Hematopoietic multipotent progenitor cell treated with erythropoietin and hydrocortisone succinate and interleukin-3 and kit ligand, for 17 days (in vitro differentiated cells): ENCODE results near the gene PARD3B.

ENCODE experiments used
- DNase-seq: peaks from one replicate; pipeline ENCODE4 v3.0.0-alpha.2; 2015; ENCODE audit warnings: low spot score

Gene PARD3B

DNA sequence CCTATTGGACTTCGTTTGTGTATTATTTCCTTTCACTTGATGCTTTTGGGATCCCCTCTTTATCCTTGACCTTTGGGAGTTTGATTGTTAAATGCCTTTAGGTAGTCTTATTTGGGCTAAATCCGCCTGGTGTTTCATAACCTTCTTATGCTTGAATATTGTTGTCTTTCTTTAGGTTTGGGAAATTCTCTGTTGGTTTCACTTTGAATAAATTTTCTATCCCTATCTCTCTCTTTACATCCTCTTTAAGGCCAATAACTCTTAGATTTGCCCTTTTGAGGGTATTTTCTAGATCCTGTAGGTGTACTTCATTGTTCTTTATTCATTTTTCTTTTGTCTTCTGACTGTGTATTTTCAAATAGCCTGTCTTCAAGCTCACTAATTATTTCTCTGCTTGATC lies 354.7 kb downstream of the PARD3B start:
- DNase-seq: no peak

DNA sequence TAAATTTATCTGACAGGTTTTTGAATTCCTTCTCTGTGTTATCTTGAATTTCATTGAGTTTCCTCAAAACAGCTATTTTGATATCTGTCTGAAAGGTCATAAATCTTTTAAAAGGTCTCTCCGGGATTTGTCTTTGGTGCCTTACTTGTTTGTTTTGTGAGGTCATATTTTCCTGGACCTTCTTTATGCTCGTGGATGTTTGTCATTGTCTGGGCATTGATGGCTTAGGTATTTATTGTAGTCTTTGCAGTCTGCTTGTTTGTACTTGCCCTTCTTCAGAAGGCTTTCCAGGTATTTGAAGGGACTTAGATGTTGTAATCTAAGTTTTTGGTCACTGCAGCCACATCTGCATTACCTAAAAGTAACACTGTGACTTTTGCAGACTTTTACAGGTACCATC lies 355.2 kb downstream of the PARD3B start:
- no peak for DNase-seq

DNA sequence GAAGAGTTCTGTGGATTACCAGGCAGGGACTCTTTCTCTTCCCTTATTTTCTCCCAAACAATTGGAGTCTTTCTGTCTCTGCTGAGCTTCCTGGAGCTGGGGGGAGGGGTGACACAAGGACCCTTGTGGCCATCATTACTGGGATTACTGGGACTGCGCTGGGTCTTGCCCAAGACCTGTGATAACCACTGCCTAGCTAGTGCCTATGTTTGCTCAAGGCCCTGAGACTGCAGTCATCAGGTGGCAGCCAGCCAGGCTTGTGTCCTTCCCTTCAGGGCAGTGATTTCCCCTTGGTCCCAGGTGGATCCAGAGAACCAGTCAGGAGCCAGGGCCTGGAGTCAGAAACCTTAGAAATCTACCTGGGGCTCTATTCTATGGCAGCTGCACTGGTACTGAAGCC lies 355.6 kb downstream of the PARD3B start:
- no peak for DNase-seq

DNA sequence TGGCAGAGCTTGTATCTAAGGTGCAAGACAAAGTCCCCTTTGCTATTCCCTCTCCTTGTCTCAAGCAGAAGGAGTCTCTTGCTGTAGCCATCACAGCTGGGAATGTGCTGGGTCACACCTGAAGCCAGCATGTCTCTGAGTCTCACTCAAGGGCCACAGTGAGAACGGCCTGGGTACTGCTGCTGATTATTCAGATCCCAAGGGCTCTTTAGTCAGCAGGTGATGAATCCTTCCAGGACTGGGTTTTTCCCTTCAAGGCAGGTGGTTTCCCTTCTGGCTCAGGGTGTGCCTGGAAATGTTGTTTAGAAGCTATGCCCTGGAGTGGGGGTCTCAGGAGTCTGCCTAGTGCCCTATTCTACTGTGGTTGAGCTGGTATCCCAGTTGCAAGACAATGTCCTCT lies 356.3 kb downstream of the PARD3B start:
- no peak for DNase-seq

DNA sequence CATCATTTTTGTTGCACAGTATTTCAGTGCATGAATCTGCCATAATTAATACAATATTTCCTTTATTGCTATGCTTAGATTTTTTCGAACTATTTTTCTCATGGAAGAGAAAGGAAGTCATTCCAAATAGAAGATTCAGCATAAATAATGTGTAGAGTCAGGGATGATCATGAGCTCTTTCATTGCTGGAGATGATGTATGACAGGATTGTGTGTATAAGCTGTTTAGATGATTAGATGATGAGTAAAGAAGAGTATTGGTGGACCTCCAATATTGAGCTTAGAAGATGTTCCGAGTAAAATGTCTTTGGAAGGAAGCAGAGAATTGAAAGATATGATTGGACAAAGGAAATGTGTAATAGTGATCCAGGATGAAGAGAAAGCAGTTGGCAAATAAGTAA lies 364.5 kb downstream of the PARD3B start:
- no peak for DNase-seq

DNA sequence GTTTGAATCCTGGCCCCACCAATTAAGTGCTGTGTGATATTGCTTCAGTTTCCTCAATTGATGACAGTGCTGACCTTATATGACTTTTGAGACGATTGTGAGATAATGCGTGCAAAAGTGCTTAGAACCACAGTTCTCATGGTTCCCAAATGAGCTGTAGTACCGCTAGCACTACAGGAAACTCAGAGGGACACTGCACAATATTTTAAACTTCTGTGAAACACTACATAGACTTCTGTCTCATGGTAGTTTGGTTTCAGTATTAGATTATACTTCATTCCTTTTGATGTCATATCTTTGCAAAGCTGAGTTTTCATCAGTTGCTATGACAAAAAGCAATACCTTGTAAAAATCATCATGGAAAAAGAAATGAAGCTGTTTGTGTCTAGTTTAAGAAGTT lies 368.0 kb downstream of the PARD3B start:
- no peak for DNase-seq

DNA sequence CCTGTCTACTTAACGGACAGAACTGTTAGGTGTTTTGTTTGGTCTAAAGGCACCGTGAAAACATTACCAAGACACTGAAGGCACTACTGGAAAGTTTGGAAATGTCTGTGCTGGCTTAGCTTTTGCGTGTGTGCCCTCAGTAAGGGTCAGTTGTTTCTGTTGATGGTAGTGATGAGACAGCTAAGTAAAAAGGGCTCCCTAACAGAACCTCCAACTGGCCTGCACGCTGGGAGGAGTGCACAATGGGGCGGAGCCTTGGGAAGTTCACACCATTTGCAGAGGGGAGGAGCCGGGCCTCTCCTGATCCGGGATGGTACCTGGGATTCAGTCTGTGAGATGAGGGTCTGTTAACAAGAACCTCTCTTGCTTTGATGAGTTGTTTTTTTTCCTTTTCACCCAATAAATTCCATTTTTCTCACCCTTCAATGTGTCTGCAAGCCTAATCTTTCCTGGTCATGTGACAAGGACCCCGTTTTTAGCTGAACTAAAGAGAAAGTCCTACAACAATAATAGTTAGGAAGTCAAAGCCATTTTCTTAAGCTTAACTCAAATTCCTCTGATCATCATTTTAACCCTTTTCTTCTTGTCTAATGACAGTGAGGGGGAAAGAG lies 368.7 kb downstream of the PARD3B start:
- no peak for DNase-seq

DNA sequence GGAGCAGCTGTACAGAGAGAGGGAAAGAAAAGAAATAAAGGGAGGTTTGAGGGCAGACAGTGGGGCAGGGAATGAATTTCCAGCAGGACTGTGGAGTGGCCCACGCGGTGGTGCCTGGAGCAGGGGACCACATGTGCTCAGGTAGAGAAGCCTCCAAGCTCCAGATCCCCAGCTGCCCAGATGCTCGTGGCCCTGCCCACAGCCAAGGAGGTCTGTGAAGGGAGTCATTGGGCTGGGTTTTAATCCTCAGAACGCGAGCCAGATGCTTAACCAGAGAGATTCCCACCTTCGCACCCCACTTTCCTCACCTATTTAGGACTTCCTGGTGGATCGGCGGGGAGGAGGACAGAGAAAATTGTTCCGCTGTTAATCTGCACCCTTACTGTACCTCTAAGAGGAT lies 369.4 kb downstream of the PARD3B start:
- DNase-seq: no peak

DNA sequence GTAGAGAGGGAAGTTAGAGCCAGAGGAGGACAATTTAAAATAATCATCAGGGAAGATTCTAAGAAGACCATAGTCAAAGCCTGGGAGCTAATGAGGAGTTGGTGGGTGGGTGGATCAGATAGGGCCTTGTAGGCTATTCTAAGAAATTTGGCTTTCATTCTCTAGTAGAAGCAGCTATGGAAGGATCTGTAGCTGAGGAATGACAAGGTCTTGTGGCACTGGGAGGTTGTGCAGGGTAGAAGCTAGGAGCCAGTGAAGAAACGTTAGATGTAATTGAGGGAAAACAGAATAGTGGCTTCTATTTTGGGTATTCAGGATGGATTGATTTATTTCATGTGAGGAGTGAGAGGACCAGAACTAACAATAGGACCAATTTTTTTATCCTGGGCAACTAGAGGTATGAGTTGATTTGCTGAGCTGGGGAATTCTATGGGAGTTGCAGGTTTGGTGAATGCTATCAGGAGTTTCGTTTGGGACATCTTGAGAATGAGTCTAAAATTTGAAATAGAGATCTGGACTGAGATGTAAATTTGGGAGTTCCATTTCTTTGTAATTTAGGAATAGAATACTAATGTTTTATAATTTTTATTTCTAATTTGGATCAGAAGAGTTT lies 371.9 kb downstream of the PARD3B start:
- no peak for DNase-seq

DNA sequence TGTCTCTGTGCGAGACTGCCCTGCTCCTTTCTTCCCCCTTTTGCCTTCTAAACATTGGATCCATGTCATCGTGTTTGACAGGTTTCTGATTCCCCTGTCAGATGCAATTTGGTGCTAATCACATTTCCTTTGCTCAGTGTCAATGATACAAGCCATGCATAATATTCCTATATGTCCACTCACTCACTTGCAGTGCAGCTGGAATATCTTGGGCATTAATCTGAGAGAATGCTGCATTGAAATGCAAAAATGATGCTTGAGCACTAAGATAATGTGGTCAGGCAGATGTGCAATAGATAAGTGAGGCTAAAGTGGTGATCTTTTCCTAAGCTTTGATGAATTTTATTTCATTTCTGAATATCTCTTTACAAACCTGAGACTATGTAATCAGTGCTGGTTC lies 375.5 kb downstream of the PARD3B start:
- DNase-seq: no peak

DNA sequence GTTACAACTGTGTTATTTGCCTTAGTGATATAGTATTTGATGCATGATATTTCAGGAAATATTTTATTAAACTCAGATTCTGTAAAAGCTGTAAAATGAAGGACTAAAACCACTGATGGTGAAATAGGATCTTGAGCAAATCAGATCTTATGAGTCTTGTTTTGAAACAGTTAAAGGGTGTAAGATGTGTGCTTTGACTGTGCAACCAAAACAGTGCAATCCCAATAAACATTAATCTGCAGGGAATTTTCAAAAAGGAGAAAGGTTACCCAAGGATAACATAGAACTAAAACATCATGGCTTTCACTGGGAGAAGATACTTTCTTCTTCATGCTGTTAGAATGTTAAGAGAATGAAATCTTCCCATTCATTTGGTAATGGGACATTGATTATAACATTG lies 378.7 kb downstream of the PARD3B start:
- no peak for DNase-seq

DNA sequence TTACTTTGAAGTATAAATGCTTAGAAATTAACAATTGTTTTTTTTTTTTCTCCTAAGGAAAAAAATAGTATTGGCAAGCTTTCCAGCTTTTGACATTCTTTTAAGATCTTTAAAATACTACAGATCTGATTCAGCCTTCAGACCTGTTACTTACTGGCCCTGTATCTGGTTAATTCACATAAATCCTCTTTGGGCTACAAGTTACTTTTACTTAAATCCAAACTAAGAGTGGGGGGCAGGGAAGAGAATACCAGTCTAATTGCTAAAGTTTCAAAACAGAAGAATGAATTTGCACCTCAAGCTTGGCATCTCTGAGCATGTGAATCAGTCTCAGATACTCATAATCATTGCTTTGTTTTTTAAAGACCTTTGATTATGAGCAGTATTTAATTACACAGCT lies 386.3 kb downstream of the PARD3B start:
- DNase-seq: no peak

DNA sequence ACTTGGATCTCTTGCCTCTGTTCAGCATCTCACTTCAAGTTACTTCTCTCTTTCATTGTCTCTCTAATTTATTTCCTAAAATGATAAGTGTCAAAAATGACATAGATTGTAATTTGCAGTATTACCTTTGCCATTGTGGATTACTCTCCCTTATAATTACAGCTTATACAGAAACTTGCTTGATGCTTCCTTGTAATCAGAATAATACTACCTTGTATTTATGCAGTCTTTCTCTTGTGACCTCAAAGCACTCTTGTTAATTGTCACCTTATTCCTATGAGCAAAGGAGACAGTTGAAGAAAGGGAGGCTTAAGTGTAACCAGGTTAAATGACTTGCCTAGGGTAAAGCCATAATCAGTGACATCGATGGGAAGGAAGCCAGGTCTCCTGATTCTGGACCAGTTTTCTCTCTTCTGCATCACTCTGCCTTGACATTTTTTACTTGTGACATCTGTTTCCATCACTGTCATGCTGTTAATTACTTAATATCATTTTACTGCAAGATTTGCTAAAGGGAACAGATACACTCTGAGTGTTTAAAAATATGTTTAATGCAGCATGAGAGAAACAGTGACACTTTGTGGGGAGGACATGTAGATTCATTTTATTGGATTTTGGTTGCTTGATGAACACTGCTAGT lies 388.6 kb downstream of the PARD3B start:
- DNase-seq: no peak

DNA sequence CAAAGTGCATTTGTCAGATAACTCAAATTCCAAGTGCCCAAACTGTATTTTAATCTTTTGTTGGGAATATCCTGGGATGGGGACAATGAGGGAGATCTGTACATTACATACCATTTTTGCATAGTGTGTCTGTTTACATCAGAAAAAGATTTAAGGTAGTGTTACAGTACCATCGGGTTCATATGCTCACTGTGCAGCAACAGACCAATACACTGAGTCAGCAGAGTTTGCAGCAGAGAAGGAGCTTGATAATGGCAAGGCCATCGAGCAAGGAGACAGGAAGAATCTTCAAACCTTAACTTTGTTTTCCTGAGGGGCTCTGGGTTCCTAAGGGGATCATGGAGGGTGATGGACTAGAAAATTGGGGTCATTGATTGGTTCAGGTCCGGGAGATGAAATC lies 399.7 kb downstream of the PARD3B start:
- DNase-seq: no peak

DNA sequence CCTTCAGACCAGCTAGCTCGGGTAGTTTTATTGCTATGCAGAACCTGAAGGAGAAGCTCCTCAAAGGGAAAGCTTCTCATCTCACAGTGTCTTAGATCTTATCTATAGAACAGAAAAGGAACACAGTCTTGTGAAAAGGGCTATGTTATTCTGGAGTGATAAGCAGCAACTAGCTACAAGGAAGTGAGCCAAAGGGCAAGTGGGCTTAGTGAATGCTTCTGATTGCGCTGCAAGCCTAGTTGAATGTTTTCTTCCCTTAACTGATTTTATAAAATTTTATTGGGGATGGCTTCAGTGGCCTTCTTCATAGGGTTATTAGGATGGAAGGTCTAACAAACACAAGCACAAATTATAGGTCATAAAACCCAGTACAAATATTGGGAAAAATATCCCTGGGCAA lies 400.1 kb downstream of the PARD3B start:
- no peak for DNase-seq

DNA sequence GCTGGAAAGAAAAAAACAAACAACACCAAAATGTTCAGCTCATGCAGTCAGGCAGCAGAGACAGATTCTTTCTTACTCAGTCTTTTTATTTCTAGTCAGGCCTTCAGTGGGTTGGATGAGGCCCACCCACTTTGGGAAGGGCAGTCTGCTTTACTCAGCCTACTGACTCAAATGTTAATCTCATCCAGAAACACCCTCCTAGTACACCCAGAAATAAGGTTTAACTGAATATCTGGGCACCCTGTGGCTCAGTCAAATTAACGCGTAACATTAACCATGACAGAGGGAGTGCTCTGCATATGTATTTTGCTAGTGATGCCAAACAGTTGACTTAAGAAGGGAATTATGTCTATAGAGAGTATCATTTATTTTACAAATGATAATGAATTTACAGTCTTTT lies 401.6 kb downstream of the PARD3B start:
- no peak for DNase-seq

DNA sequence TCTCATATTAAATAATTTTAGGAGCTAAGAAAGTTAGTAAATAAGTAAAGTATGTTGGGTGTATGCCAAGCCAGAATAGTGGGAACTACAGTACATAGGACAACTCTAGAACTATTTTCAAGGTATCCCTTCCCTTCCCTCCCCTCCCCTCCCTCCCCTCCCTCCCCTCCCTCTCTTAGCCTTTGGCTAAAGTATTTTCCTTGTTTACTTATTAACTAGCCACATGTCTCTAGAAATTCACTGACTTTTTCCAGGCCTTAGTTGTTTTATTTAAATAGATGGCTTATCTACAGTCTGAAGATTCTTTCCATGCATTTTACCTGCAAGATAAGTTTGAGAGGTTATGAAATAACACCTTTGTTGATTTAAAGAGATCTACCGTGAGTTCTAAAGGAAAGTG lies 402.1 kb downstream of the PARD3B start:
- no peak for DNase-seq

DNA sequence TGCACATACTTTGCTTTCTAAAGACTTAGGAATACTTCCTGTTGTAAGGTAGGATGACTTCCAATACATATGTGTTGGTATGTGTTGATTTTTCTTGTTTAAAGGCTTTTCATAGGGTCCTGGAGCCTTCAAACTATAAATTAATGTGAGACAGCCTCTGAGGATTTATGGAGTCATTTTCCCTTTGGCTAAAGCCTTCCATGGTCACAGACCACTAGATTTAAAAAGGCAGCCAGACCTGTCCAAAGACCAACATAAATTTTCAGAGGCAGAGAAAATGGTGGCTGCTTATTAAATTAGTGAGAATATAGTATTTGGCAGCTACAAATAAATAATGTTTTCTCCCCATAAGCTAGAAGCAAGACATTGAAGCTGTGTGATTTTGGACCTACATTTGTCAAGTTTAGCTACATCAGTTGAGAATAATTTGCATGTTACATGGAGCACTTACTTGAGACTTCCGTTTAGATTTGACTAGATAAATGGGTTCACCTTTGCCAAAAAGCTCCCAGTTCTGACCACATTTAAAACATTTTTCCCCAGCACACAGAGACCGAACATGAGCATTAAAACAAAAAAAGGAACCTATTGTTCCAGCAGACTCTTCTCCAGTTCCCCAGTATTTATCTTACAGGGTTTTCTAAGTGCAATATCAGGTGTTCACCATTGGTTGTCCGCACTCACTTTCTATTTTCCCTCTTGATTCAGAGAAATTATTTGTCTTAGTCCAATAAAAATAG lies 402.9 kb downstream of the PARD3B start:
- no peak for DNase-seq

DNA sequence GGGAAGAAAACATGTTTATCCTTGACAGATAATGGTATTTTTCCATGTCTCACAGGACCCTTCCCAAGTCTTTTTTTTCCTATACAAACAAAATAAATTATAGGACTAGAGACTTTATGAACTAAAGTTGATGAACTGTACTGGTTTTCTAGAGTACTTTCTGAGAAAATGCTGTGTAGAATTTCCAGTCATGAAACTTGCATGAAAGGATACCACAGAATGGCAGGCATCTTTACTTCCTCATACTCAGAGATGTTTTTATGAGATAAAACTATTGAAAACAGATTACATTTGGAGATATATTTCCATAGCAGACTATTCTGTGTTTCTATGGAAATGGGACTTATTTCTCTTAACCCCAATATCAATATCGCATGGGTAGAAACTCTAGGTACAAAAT lies 403.5 kb downstream of the PARD3B start:
- no peak for DNase-seq

DNA sequence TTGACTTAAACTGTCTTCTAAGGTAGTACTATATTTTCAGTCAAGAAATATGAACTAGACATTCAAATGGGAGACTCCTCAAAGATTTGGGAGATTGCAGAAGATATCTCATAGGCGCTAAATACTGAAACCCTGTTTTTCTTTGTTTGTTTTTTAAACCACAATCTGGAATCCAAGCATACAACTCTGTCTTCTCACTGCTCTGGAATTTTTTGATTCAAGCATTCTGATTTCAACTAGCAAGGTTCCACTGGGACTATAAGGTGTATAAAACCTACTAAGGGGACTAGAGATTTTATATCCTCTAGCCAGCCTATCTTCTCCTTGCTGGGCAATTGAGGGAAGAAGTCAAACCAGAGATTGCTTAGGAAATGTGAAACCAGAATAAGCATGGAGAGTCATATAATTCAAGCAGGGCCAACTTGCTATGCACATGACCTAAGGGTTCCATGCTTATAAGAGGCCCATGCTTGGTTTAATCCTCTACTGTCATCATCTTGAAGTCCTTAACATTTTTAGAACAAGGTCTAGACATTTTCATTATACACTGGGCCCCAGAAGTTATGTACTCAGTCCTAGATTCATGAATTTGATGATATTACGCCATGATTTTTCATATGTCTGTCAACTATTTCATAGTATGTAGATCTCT lies 405.5 kb downstream of the PARD3B start:
- no peak for DNase-seq

DNA sequence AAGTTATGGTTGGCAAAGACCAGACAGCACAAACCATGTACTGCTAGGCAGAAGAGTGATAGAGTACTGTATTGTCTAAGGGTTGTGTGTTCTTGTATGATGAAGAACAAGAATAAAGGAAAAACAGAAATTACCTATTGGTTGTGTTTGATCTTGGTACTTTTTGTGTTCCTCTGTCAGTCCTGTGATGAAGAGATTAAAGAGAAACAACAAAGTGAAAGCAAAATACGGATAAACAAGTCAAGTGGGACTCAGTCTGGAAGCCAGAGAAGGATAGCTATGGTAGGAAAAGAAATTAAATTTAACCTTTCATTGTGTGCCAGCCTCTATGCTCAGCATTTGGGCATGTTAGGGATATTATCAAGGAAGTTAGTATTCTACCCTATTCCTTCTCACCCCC lies 413.1 kb downstream of the PARD3B start:
- DNase-seq: no peak

DNA sequence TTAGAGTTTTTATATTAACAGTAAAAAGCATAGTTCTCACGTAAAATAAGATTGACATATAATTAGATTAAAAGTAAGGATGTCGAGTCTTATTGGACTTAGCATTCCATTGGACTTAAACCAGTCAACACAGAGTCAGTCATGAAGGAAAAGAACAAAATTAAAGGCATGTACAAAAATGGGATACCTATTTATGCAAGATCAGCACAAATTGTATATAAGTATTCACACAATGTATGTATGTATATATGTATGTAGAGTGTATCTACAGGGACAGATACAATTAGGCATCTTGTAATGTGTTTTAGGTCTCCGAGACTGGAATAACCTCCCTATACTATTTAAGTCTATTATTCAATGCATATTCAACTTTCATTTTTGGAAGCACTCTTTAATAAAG lies 419.1 kb downstream of the PARD3B start:
- no peak for DNase-seq

DNA sequence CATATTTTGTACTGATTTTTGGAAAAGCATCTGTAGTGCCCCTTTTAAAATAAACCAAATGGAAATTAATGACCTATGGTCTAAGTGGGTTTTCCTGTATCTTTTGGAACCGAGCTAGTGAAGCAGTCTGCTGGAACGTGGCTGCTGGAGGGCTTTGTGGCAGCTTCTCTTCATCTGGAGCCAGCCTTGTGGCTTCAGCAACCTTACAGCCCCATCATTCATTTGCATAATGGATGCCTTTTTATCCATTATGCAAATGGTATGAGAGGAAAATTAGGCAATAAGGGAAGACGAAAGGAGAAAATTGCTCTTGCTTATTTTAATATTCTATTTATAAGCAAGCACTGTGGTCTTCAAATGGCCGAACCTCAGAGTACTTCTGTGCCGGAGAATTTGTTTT lies 421.0 kb downstream of the PARD3B start:
- DNase-seq: no peak
